HG02884 (cell line): ENCODE measurements around the gene PXT1.

ENCODE experiments used
- ATAC-seq: cut with Tn5 transposase; IDR thresholded peaks from one replicate; pipeline ENCODE4 v1.9.1; 2021; ENCODE audit warnings: mild to moderate bottlenecking, moderate library complexity; ENCODE audit not compliant: unreplicated experiment

Gene PXT1

GRCh38 chr6:36350082-36350481, 92.6 kb downstream of the PXT1 start:
- ATAC-seq, result no peak

DNA sequence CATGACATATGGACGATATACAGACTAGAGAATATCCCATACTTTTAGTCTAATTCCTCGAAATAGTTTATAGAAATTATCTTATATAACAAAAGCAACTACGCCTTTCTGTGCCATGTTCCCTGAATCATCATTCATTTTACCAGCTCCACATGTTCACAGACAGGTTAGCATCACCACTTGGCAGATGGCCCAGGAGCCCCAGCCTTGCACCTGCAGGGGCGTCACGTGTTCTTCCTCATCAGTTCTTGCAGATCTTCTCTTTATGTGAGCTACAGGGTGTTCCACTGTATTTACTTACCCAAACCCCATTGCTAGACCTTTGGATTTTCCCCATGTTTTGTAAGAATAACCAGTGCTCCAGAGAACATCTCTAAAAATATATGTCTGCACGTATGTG, 93.4 kb downstream of the PXT1 start:
- ATAC-seq, result no peak

GRCh38 chr6:36347621-36348020, 95.0 kb downstream of the PXT1 start:
- no peak for ATAC-seq

DNA sequence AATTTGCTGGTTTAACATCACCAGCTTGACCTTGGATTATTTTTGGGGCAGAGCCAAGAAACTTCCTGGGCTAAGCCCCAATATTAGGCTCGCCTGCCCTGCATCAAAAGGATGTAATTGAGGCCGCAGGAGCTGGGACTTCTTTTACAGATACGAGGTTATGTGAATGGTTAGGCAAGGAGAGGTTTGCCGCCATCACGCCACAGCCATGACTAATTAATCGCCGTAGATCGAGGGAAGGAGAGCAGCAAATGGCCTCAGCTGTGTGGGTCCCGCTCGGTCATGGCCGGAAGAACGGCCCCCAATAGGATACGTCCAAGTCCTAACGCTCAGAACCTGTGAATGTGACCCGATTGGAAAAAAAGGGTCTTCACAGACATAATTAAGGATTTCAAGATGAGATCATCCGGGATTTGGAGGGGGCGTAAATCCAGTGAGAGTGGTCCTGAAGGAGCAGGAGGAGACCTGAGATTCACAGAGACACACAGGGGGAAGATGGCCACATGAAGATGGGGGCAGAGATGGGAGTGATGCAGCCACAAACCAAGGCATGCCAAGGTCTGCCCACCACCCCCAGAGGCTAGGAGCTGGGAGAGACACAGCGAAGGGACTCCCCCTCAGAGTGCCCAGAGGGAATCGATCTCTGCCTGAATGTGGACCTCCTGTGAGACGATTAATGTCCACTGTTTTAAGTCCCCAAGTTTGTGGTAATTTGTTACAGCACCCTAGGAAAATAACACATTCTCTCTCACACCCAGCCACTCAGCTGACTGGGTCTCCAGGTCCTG, 96.0 kb downstream of the PXT1 start:
- no peak for ATAC-seq

GRCh38 chr6:36345681-36346466, 96.8 kb downstream of the PXT1 start:
- ATAC-seq, result no peak

GRCh38 chr6:36343109-36343680, 99.5 kb downstream of the PXT1 start:
- ATAC-seq, result no peak

DNA sequence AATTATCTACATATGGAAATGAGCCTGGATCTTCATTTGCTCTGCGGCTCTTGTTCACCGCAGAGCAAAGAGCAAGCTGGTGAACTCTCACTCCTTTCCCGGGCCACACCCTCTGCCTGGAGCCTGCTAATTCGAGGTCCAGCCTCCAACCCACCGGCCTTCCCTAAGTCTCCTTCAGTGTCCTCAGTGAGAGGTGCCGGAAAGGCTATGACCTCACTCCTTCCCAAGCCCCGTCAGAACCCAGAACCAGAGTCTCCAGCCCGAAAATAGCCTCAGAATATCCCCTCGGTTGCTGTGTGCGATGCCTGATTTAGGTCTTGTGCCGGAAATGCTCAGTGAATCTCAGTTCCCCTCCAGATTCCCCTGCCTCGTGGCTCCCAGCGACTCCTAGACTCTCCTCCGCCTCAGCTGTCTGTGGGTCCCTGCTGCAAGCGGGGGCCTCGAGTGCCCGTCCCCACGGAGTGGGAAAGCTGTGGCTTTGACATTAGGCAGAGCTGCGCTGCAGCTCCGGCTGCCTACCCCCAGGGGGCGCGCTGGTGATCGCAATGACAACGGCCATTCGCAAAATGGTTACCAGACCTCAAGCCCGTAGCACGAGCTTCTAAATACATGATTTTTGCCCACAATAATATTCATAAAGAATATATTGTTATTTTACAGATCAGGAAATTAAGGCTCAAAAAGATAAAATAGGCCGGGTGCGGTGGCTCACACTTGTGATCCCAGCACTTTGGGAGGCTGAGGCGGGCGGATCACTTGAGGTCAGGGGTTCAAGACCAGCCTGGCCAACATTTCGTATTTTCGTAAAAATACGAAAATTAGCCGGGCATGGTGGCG, 101.8 kb downstream of the PXT1 start:
- ATAC-seq, result no peak
